ENCODE results near the gene CACTIN. TPM values are rescaled to one million over a fixed set of nuclear protein-coding genes. Genes with fewer than 3 reads are reported as not detected.
A peak's percentile ranks its signal among the peaks of the same experiment; 100 is the strongest.

The CACTIN gene
- total RNA-seq, 3 donors from 2014 or later (not counting 1 experiment from before 2014, with no cell fraction given) = 33.6 to 42.2 (median 40.8) TPM

- no peaks in the 10 kb centered on the region for H3K9me3 ChIP-seq (ENCODE audit: control insufficient read depth, insufficient read depth, low read length)
- H3K4me1 ChIP-seq (ENCODE audit: control insufficient read depth, insufficient read depth, low read length) = peaks cover 11% of the 10 kb centered on the region
- no peak overlapping the region for H3K27ac ChIP-seq (ENCODE audit: low read length)
- H3K36me3 ChIP-seq (ENCODE audit: control insufficient read depth, insufficient read depth, low read length) = peaks cover 47% of the 10 kb centered on the region
- H3K9me3 Mint-ChIP-seq = no peaks in the 10 kb centered on the region
- no peak for TF ChIP-seq CTCF (IDR thresholded peaks at IDR 0.05)
- no peak overlapping the region for H3K4me3 ChIP-seq (ENCODE audit: low read length)
- WGBS (ENCODE audit: insufficient coverage) = 40% methylated on average over 19 of the region's 19 CpGs
- intact Hi-C loops (cut with micrococcal nuclease) = no loop called here
- H3K36me3 Mint-ChIP-seq = no peaks in the 10 kb centered on the region
- H3K27me3 ChIP-seq (ENCODE audit: control insufficient read depth, insufficient read depth, low read length) = no peaks in the 10 kb centered on the region
- H3K4me1 Mint-ChIP-seq = peaks cover 0 to under 1% of the 10 kb centered on the region in 2 donors
- ATAC-seq (no peak), DNase-seq (peak in 1 of 2 donors; percentile 41)
- no peak overlapping the region for H3K4me3 Mint-ChIP-seq
- no peaks in the 10 kb centered on the region for H3K27me3 Mint-ChIP-seq (ENCODE audit: low read depth in 2 of 2)
- peak overlapping the region in 1 of 2 donors; percentile 66 for H3K27ac Mint-ChIP-seq
Measured at GRCh38 chr19:3617463-3617862, 9.1 kb downstream of the CACTIN start.

DNA sequence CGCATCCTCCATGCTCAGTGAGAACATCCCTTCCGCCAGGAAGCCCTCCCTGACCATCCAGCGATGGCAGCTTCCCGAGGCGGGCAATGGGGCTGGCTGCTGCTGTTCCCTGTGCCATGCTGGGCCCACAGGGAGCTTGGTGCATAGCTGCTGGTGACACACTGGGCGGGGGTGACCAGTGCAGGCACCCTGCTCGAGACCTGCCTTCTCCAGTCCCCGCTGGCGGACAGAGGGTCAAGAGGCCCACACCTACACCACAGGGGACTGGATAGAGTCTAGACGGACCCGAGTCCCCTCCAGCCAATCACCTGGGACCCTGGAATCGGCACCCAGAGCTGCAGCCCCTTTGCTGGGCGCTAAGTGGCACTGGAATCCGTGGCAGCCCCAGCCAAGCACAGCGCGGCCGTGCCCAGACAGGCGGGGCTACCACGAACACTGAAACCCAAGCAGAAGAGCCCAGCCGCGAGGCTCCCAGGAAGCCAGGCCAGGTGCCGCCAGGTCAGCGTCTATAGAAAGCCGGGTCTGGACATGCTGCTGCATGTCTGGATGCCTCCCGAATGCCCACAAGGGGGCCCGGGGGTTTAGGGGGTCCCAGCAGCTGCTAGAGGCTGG, 11.0 kb downstream of the CACTIN start:
- Histone ChIP-seq H3K4me1 (ENCODE audit: control insufficient read depth, insufficient read depth, low read length) (peaks cover 11% of the 10 kb centered on the region), H3K27ac (ENCODE audit: low read length) (no peak overlapping the region), H3K36me3 (ENCODE audit: control insufficient read depth, insufficient read depth, low read length) (peaks cover 44% of the 10 kb centered on the region), H3K27me3 (ENCODE audit: control insufficient read depth, insufficient read depth, low read length) (no peaks in the 10 kb centered on the region), H3K9me3 (ENCODE audit: control insufficient read depth, insufficient read depth, low read length) (no peaks in the 10 kb centered on the region), H3K4me3 (ENCODE audit: low read length) (no peak overlapping the region)
- Mint-ChIP-seq H3K27me3 (ENCODE audit: low read depth in 2 of 2) (no peaks in the 10 kb centered on the region), H3K4me3 (no peak overlapping the region), H3K9me3 (no peaks in the 10 kb centered on the region), H3K4me1 (no peaks in the 10 kb centered on the region), H3K27ac (no peak overlapping the region), H3K36me3 (no peaks in the 10 kb centered on the region)
- no peak for DNase-seq
- intact Hi-C loops (cut with micrococcal nuclease) = no loop called here
- no peak for ATAC-seq
- TF ChIP-seq CTCF (IDR thresholded peaks at IDR 0.05) = no peak
- WGBS (ENCODE audit: insufficient coverage) = 94% methylated on average over 26 of the region's 26 CpGs

- Mint-ChIP-seq H3K27ac (no peak overlapping the region), H3K9me3 (no peaks in the 10 kb centered on the region), H3K36me3 (no peaks in the 10 kb centered on the region), H3K4me1 (no peaks in the 10 kb centered on the region), H3K27me3 (ENCODE audit: low read depth in 2 of 2) (no peaks in the 10 kb centered on the region), H3K4me3 (no peak overlapping the region)
- H3K4me1 ChIP-seq (ENCODE audit: control insufficient read depth, insufficient read depth, low read length) = peaks cover 11% of the 10 kb centered on the region
- no peak overlapping the region for H3K4me3 ChIP-seq (ENCODE audit: low read length)
- no peaks in the 10 kb centered on the region for H3K9me3 ChIP-seq (ENCODE audit: control insufficient read depth, insufficient read depth, low read length)
- no peak overlapping the region for H3K27ac ChIP-seq (ENCODE audit: low read length)
- intact Hi-C loops (cut with micrococcal nuclease) = no loop called here
- TF ChIP-seq CTCF (IDR thresholded peaks at IDR 0.05) = no peak
- no peaks in the 10 kb centered on the region for H3K27me3 ChIP-seq (ENCODE audit: control insufficient read depth, insufficient read depth, low read length)
- DNase-seq = no peak
- WGBS (ENCODE audit: insufficient coverage) = 94% methylated on average over 17 of the region's 18 CpGs
- no peak for ATAC-seq
- peaks cover 38% of the 10 kb centered on the region for H3K36me3 ChIP-seq (ENCODE audit: control insufficient read depth, insufficient read depth, low read length)
Measured at GRCh38 chr19:3614858-3615505, 11.6 kb downstream of the CACTIN start.

Data from natural killer cell (primary cell).